EL (cell line): Measurements from ENCODE around the gene SPEG.
A peak's percentile ranks its signal among the peaks of the same experiment; 100 is the strongest.

Experiments
- DNase-seq: peaks from one replicate; pipeline ENCODE4 v3.0.0-alpha.2; 2016

The SPEG gene

GRCh38 chr2:219426068-219426443 is 8.6 kb upstream of the SPEG start:
- no peak for DNase-seq

- no peak for DNase-seq
Measured at GRCh38 chr2:219426534-219427136, 8.0 kb upstream of the SPEG start.

GRCh38 chr2:219428469-219428868 is 6.2 kb upstream of the SPEG start:
- DNase-seq: no peak

- no peak for DNase-seq
Measured at GRCh38 chr2:219429958-219430606, 4.6 kb upstream of the SPEG start.

GRCh38 chr2:219430633-219431615 is 3.7 kb upstream of the SPEG start:
- peak; percentile 36 for DNase-seq

- peak; percentile 54 for DNase-seq
Measured at GRCh38 chr2:219433666-219434467, 776 bp upstream of the SPEG start.

- DNase-seq: no peak
Measured at GRCh38 chr2:219434468-219434717, 250 bp upstream of the SPEG start.

GRCh38 chr2:219435701-219436100 is 1.1 kb downstream of the SPEG start:
- no peak for DNase-seq

- no peak for DNase-seq
Measured at GRCh38 chr2:219436491-219436890, 1.8 kb downstream of the SPEG start.

- no peak for DNase-seq
Measured at GRCh38 chr2:219437141-219437540, 2.5 kb downstream of the SPEG start.

GRCh38 chr2:219437690-219438206 is 3.1 kb downstream of the SPEG start:
- DNase-seq: no peak

- no peak for DNase-seq
Measured at GRCh38 chr2:219438453-219438852, 3.8 kb downstream of the SPEG start.

GRCh38 chr2:219439506-219439905 is 4.9 kb downstream of the SPEG start:
- no peak for DNase-seq

- DNase-seq: peak; percentile 17
Measured at GRCh38 chr2:219440388-219441256, 6.0 kb downstream of the SPEG start.

- peak; percentile 76 for DNase-seq
Measured at GRCh38 chr2:219441451-219442255, 7.0 kb downstream of the SPEG start.

GRCh38 chr2:219442256-219443015 is 7.8 kb downstream of the SPEG start:
- peak; percentile 24 for DNase-seq

- DNase-seq: no peak
Measured at GRCh38 chr2:219443016-219443696, 8.5 kb downstream of the SPEG start.

- no peak for DNase-seq
Measured at GRCh38 chr2:219443697-219444023, 9.0 kb downstream of the SPEG start.

- no peak for DNase-seq
Measured at GRCh38 chr2:219444566-219445091, 10.0 kb downstream of the SPEG start.
